HCT116 (cell line): ENCODE measurements around the gene PGBD5. TPM values are rescaled to one million over a fixed set of nuclear protein-coding genes. Genes with fewer than 3 reads are reported as not detected.

ENCODE experiments used
- ATAC-seq: fragments of 200-7000 bp; cut with Tn5 transposase; 2 replicates; pipeline ENCODE4 v1.9.1; 2020; ENCODE audit warnings: mild to moderate bottlenecking, moderate library complexity
- BruUV-seq: library from RNA; stranded (reverse); fragments of 400-500 nt; replicated peaks from 2 replicates; lab custom pipeline; 2021; lab: Mats Ljungman, UMichigan
- CTCF ChIA-PET: fragments of 300-600 bp; sonication (Branson Sonifier 250); formaldehyde crosslinking; loops from one replicate; lab custom pipeline; 2021; ENCODE audit warnings: antibody characterized with exemption; lab: Charles Lee
- POLR2A ChIA-PET: fragments of 300-600, 350-600 bp; sonication (Branson Sonifier 250); formaldehyde crosslinking; loops from one replicate; lab custom pipeline; 2021; ENCODE audit warnings: antibody characterized with exemption; lab: Charles Lee
- RAD21 ChIA-PET, 2 experiments: fragments of 300-600 bp; sonication (Branson Sonifier 250); formaldehyde crosslinking; loops; one replicate each; lab custom pipeline; 2023; ENCODE audit warnings: low total read pairs in 2 of 2; ENCODE audit not compliant: uncharacterized antibody in 2 of 2, unreplicated experiment in 2 of 2, low non-redundant PET in 1 of 2; lab: Charles Lee
- DNase-seq: peaks from one replicate; pipeline ENCODE4 v3.0.0-alpha.2; 2010; ENCODE audit warnings: low read depth, low spot score
- H2AFZ ChIP-seq: fragments of 200-600 bp; shearing (Covaris generic), sonication (generic); 2 replicates; pipeline ENCODE4 v1.6.1; 2017; ENCODE audit warnings: low read depth, mixed run types, mixed read lengths, antibody characterized with exemption, low read length; ENCODE audit not compliant: poor library complexity, severe bottlenecking
- H3K27ac ChIP-seq: 2 replicates; pipeline ENCODE4 v1.5.1; 2012; ENCODE audit warnings: low read depth, low read length
- H3K27me3 ChIP-seq: fragments of 200-600 bp; sonication (generic); 2 replicates; pipeline ENCODE4 v1.6.1; 2016; ENCODE audit warnings: mixed run types, low read length, mixed read lengths; ENCODE audit not compliant: insufficient read depth
- H3K36me3 ChIP-seq, 2 experiments: fragments of 200-500 bp in 1 of 2; fragments of 200-600 bp in 1 of 2; sonication (Bioruptor generic) in 1 of 2; sonication (generic) in 1 of 2; 2 replicates each; pipeline versions ENCODE4 v1.5.1 to v1.6.1; 2014 to 2016; ENCODE audit warnings: low read length in 2 of 2, inconsistent platforms in 1 of 2, mixed read lengths in 1 of 2, mixed run types in 1 of 2; ENCODE audit not compliant: insufficient read depth in 2 of 2, control insufficient read depth in 1 of 2
- H3K4me1 ChIP-seq, 2 experiments: fragments of 200-600 bp in 1 of 2; sonication (generic) in 1 of 2; 2 replicates each; pipeline versions ENCODE4 v1.5.1 to v1.6.1; 2012 to 2017; ENCODE audit warnings: low read length in 2 of 2, inconsistent platforms in 1 of 2, mild to moderate bottlenecking in 1 of 2, mixed read lengths in 1 of 2, mixed run types in 1 of 2, moderate library complexity in 1 of 2; ENCODE audit not compliant: insufficient read depth in 2 of 2, control insufficient read depth in 1 of 2
- H3K4me2 ChIP-seq: fragments of 200-600 bp; sonication (generic); 2 replicates; pipeline ENCODE4 v1.6.1; 2017; ENCODE audit warnings: mixed run types, low read length, mixed read lengths
- H3K4me3 ChIP-seq, 2 experiments: fragments of 200-600 bp in 1 of 2; sonication (generic) in 1 of 2; replicated peaks in 1 of 2; 2 replicates each; pipeline ENCODE4 v1.5.1; 2011 to 2016; ENCODE audit warnings: low read length in 2 of 2, control low read depth in 1 of 2, low read depth in 1 of 2, mild to moderate bottlenecking in 1 of 2, mixed read lengths in 1 of 2, mixed run types in 1 of 2
- H3K79me2 ChIP-seq: fragments of 200-600 bp; sonication (generic); 2 replicates; pipeline ENCODE4 v1.6.1; 2017; ENCODE audit warnings: mild to moderate bottlenecking, mixed run types, low read length, moderate library complexity, mixed read lengths; ENCODE audit not compliant: insufficient read depth
- H3K9ac ChIP-seq: fragments of 200-600 bp; sonication (generic); 2 replicates; pipeline ENCODE4 v1.6.1; 2016; ENCODE audit warnings: low read length, mixed read lengths
- H3K9me2 ChIP-seq: fragments of 200-600 bp; sonication (generic), shearing (Covaris generic); 2 replicates; pipeline ENCODE4 v1.6.1; 2017; ENCODE audit warnings: mixed run types, mild to moderate bottlenecking, moderate library complexity; ENCODE audit not compliant: insufficient read depth
- H3K9me3 ChIP-seq, 2 experiments: fragments of 200-500 bp in 1 of 2; fragments of 200-600 bp in 1 of 2; sonication (Bioruptor generic) in 1 of 2; sonication (generic) in 1 of 2; 2 replicates each; pipeline ENCODE4 v1.6.1; 2014 to 2017; ENCODE audit warnings: low read length in 2 of 2, mixed read lengths in 2 of 2, inconsistent platforms in 1 of 2, low read depth in 1 of 2, mild to moderate bottlenecking in 1 of 2, mixed run types in 1 of 2, moderate library complexity in 1 of 2; ENCODE audit not compliant: control insufficient read depth in 1 of 2, insufficient read depth in 1 of 2
- H4K20me1 ChIP-seq: fragments of 200-600 bp; sonication (generic), shearing (Covaris generic); 2 replicates; pipeline ENCODE4 v1.6.1; 2017; ENCODE audit warnings: mixed run types, mild to moderate bottlenecking, moderate library complexity; ENCODE audit not compliant: insufficient read depth
- CBX3 ChIP-seq: IDR thresholded peaks from 2 replicates; pipeline ENCODE4 v1.6.1; 2012; ENCODE audit warnings: low read depth
- ELF1 ChIP-seq: IDR thresholded peaks from 2 replicates; pipeline ENCODE4 v1.6.1; 2012; ENCODE audit warnings: low read depth, borderline replicate concordance
- JUND ChIP-seq: IDR thresholded peaks from 2 replicates; pipeline ENCODE4 v1.6.1; 2012
- POLR2A ChIP-seq: IDR thresholded peaks from 2 replicates; pipeline ENCODE4 v1.7.0; 2011; ENCODE audit warnings: borderline replicate concordance; ENCODE audit not compliant: insufficient read depth, insufficient read length; ENCODE audit errors: extremely low read depth
- POLR2AphosphoS5 ChIP-seq: IDR thresholded peaks from 2 replicates; pipeline ENCODE4 v1.6.1; 2011; ENCODE audit warnings: mild to moderate bottlenecking, low read depth, low read length, moderate library complexity
- RAD21 ChIP-seq: IDR thresholded peaks from 2 replicates; pipeline ENCODE4 v1.6.1; 2012; ENCODE audit warnings: low read depth, mild to moderate bottlenecking
- SIN3A ChIP-seq: IDR thresholded peaks from 2 replicates; pipeline ENCODE4 v1.6.1; 2012; ENCODE audit warnings: low read depth
- SP1 ChIP-seq: IDR thresholded peaks from 2 replicates; pipeline ENCODE4 v1.6.1; 2012; ENCODE audit warnings: low read depth
- SRF ChIP-seq: IDR thresholded peaks from 2 replicates; pipeline ENCODE4 v1.6.1; 2012; ENCODE audit warnings: low read depth
- TCF7L2 ChIP-seq: IDR thresholded peaks from 2 replicates; pipeline ENCODE4 v1.7.0; 2011; ENCODE audit warnings: borderline replicate concordance, inconsistent platforms; ENCODE audit not compliant: insufficient read depth, insufficient read length; ENCODE audit errors: extremely low read depth
- YY1 ChIP-seq: IDR thresholded peaks from 2 replicates; pipeline ENCODE4 v1.6.1; 2011; ENCODE audit warnings: low read length, low read depth, moderate library complexity, mild to moderate bottlenecking; ENCODE audit not compliant: insufficient replicate concordance; ENCODE audit errors: extremely low read depth
- ZNF274 ChIP-seq: fragments of 200-500 bp; sonication (Bioruptor generic); IDR thresholded peaks from 2 replicates; pipeline ENCODE4 v1.6.1; 2014; ENCODE audit warnings: mild to moderate bottlenecking, low read depth, low read length, inconsistent platforms
- intact Hi-C: fragments of 100-400 bp; cut with micrococcal nuclease; formaldehyde crosslinking; loops from 2 replicates; pipeline ENCODE4 v1.10.0; 2022
- total RNA-seq: library from RNA; stranded (reverse); gene quantifications from one replicate; pipeline ENCODE4 v1.2.1, GENCODE V29; 2021; ENCODE audit not compliant: unreplicated experiment
- TF ChIP-seq, protein P1 (sequence below): IDR thresholded peaks from 2 replicates; pipeline ENCODE4 v1.6.1; 2012
- TF ChIP-seq, protein P2 (sequence below): IDR thresholded peaks from 2 replicates; pipeline ENCODE4 v1.6.1; 2012

The PGBD5 gene
- total RNA-seq, 1 experiment from 2014 or later: 0.27 TPM

DNA sequence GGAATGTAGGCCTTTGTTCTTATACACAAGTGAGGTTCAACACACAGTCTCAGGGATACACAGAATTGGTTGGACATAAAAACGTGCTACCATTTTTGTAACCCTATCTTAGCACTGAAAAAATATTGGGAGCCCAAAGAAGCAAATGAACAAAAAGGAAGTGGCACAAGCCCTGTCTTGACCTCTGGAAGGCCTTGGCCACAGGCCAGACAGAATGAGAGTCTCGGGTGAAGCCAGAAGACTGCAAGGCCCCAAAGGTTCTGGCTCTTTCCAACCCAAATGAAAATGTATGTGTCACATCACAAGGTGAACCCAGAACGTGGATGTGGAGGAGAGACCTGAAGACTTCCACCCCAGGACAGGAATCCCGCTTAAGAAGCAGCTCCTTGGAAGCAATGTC is 57.3 kb downstream of the PGBD5 start:
- no TSS peak for BruUV-seq
- H3K79me2 ChIP-seq: no peaks in the 10 kb centered on the region
- POLR2A ChIA-PET: no interaction called here
- no peaks in the 10 kb centered on the region for H3K9me2 ChIP-seq
- no peaks in the 10 kb centered on the region for H3K4me1 ChIP-seq
- no peaks in the 10 kb centered on the region for H4K20me1 ChIP-seq
- no peaks in the 10 kb centered on the region for H3K36me3 ChIP-seq
- ATAC-seq (no peak), DNase-seq (no peak)
- intact Hi-C loops: no loop called here
- H3K9me3 ChIP-seq: no peaks in the 10 kb centered on the region
- RAD21 ChIA-PET: no interaction called here
- peaks cover 21% of the 10 kb centered on the region; the same call in 1 of the 2 replicates for H3K27me3 ChIP-seq
- H3K4me3 ChIP-seq: no peak overlapping the region
- no peak overlapping the region for H3K27ac ChIP-seq
- H3K4me2 ChIP-seq: no peak overlapping the region
- TF ChIP-seq POLR2A (no peak), RAD21 (no peak), SP1 (no peak), ZNF274 (no peak), ELF1 (no peak), POLR2AphosphoS5 (no peak), CBX3 (no peak), TCF7L2 (no peak), JUND (no peak)
- TF ChIP-seq, protein P1, sequence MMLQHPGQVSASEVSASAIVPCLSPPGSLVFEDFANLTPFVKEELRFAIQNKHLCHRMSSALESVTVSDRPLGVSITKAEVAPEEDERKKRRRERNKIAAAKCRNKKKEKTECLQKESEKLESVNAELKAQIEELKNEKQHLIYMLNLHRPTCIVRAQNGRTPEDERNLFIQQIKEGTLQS: no peak
- CTCF ChIA-PET: no interaction called here
- H3K9ac ChIP-seq: no peak overlapping the region
- no peak overlapping the region for H2AFZ ChIP-seq

DNA sequence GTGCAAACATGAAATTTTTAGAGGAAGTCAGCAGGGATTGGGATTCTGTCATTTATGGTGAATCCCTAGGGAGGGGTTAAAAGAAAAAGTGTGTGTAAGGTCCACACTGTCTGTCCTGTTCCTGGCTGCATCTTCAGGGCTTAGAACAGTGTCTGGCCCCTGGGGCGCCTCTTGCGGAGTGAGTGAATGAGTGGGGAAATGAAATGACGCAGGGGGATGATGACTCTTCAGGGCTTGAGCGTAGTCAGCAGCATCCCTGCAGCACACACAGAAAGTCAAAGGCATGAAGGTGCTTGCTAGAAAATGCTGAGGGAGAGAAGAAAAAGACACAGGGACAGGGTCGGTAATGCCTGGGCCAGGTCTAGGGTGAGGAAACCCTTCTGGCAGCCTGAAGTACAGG is 57.8 kb downstream of the PGBD5 start:
- H3K27ac ChIP-seq: no peak overlapping the region
- H3K9me2 ChIP-seq: no peaks in the 10 kb centered on the region
- no peaks in the 10 kb centered on the region for H3K4me1 ChIP-seq
- no peaks in the 10 kb centered on the region for H3K9me3 ChIP-seq
- no peak overlapping the region for H3K4me3 ChIP-seq
- RAD21 ChIA-PET: no interaction called here
- no peak for DNase-seq
- TF ChIP-seq POLR2AphosphoS5 (no peak), SP1 (no peak), TCF7L2 (no peak), YY1 (no peak), SRF (no peak), SIN3A (no peak)
- TF ChIP-seq, protein P2, sequence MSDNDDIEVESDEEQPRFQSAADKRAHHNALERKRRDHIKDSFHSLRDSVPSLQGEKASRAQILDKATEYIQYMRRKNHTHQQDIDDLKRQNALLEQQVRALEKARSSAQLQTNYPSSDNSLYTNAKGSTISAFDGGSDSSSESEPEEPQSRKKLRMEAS: no peak
- TF ChIP-seq, all 23 proteins: peak for 0
- Histone ChIP-seq H2AFZ (no peak overlapping the region), H3K27me3 (peaks cover 21% of the 10 kb centered on the region; the same call in 1 of the 2 replicates), H3K9ac (no peak overlapping the region), H3K4me2 (no peak overlapping the region), H3K79me2 (no peaks in the 10 kb centered on the region), H3K36me3 (no peaks in the 10 kb centered on the region), H4K20me1 (no peaks in the 10 kb centered on the region)
- BruUV-seq: no TSS peak
- ChIA-PET POLR2A (no interaction called here), CTCF (no interaction called here)
- ATAC-seq: no peak
- intact Hi-C loops: no loop called here
